Peyer's patch (tissue), 4 donors: ENCODE results near the gene TTLL8.
A peak's percentile ranks its signal among the peaks of the same experiment; 100 is the strongest.

ENCODE experiments used
- CTCF ChIP-seq, 6 experiments: fragments of 450-650 bp in 4 of 6; fragments of 200-600 bp in 2 of 6; sonication (generic) in 1 of 6; IDR thresholded peaks; one replicate each; pipeline ENCODE4 v1.5.1; 2017 to 2019; ENCODE audit warnings: antibody characterized with exemption in 6 of 6, mild to moderate bottlenecking in 3 of 6, moderate library complexity in 1 of 6
- POLR2A ChIP-seq, 2 donors: fragments of 450-650 bp; IDR thresholded peaks; one replicate each; pipeline ENCODE4 v1.5.1; 2017; ENCODE audit warnings: antibody characterized with exemption in 2 of 2, mild to moderate bottlenecking in 2 of 2, moderate library complexity in 2 of 2

- TF ChIP-seq POLR2A (IDR thresholded peaks at IDR 0.05) (no peak), CTCF (IDR thresholded peaks at IDR 0.05) (peak; percentile 40 to 79 (median 68))
Measured at GRCh38 chr22:49979587-49980264, 78.4 kb downstream of the TTLL8 start.
